GM19025 (cell line): ENCODE measurements around the gene SLC50A1.
"Not testable (repeated sequence)": the region's sequence is repeated elsewhere in the genome, so short reads cannot be mapped to it uniquely, and the experiment has no call there.

ENCODE experiments used
- ATAC-seq: cut with Tn5 transposase; IDR thresholded peaks from one replicate; pipeline ENCODE4 v1.9.1; 2021; ENCODE audit warnings: mild to moderate bottlenecking, low read depth, moderate library complexity; ENCODE audit not compliant: unreplicated experiment

The SLC50A1 gene

DNA sequence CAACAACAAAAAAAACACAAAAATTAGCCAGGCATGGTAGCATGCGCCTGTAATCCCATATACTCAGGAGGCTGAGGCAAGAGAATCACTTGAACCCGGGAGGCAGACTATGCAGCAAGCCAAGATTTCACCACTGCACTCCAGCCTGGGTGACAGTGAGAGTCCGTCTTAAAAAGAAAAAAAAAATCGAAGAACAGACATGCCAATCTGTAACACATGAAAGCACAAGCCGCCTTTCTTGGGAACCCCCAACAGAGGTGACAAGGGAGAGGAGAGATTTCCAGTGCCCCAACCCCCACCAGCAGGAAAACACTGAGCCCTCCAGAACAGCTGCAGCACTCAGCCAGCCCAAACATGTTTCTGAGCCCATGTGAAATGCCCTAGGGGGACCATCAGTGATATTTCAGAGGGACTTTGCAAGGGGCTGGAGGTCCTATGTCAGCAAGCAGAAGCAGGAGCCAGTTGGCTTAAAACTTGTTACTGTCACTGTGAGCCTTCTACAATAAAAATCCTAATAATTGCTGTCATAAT lies 22.1 kb upstream of the SLC50A1 start:
- ATAC-seq = no peak

- no peak for ATAC-seq
Measured at GRCh38 chr1:155116113-155116764, 19.4 kb upstream of the SLC50A1 start.

- no peak for ATAC-seq
Measured at GRCh38 chr1:155117610-155118009, 18.0 kb upstream of the SLC50A1 start.

DNA sequence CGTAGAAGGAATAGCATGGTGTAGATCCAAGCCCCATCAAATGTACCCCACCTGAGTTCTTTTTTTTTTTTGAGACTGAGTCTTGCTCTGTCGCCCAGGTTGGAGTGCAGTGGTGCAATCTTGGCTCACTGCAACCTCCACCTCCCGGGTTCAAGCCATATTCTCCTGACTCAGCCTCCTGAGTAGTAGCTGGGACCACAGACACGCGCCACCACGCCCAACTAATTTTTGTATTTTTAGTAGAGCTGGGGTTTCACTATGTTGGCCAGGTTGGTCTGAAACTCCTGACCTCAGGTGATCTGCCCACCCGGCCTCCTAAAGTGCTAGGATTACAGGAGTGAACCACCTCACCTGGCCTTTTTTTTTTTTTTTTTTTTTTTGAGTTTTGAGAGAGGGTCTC lies 17.6 kb upstream of the SLC50A1 start:
- not testable (repeated sequence) for ATAC-seq

DNA sequence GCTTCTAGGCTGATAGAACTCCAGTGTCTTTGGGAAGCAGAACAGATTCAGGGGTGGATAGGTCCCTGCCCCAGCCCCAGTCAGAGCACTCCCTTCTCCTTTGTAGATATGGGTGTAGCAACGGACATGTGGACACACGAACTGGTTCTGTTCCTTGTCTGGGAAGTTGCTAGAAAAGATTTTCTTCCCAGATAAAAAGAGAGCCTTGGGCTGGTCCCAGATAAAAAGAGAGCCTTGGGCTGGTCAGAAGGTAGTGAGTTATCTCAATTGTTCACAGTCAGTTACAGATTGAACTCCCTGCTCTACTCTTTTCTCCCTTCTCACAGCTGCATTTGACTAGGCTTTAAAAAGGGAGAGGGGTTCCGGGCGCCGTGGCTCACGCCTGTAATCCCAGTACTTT lies 15.4 kb upstream of the SLC50A1 start:
- ATAC-seq = no peak

- no peak for ATAC-seq
Measured at GRCh38 chr1:155121249-155121648, 14.4 kb upstream of the SLC50A1 start.

DNA sequence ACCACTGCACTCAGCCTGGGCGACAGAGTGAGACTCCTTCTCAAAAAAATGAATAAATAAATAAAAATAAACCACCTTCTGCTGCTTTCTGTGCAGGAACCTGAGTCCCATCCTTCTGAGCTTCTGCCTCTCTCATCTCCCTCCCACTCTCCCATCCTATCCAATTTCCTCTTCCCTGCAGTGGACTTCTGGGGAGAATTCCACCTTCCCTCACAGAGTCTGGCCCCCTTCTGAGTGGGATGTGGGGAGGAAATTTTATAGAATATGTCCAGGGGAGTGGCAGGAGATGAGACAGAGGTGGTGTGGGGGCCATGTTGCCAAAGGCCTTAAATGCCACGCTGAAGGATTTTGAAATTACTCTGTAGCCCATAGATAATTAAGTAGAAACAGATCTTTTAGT lies 13.3 kb upstream of the SLC50A1 start:
- no peak for ATAC-seq

DNA sequence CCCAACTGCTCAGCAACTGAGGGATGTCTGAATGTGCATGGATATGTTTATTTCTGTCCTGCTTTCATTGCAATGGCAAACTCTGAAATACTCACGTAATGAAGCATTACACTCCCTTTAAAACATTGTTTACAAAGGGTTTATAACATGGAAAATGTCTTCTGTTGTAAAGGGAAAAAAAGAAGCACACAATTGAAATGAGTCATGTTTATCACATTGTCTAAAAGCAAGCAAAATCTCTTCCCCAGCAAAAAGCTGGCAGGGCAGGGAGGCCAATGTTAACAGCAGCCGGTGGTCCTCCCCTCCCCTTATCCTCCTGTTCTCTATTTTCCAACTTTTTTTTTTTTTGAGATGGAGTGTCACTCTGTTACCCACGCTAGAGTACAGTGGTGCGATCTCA lies 11.9 kb upstream of the SLC50A1 start:
- ATAC-seq = no peak

GRCh38 chr1:155124503-155125463 lies 10.9 kb upstream of the SLC50A1 start:
- no peak for ATAC-seq

- ATAC-seq = no peak
Measured at GRCh38 chr1:155125511-155125945, 10.1 kb upstream of the SLC50A1 start.

GRCh38 chr1:155125946-155126555 lies 9.6 kb upstream of the SLC50A1 start:
- no peak for ATAC-seq

DNA sequence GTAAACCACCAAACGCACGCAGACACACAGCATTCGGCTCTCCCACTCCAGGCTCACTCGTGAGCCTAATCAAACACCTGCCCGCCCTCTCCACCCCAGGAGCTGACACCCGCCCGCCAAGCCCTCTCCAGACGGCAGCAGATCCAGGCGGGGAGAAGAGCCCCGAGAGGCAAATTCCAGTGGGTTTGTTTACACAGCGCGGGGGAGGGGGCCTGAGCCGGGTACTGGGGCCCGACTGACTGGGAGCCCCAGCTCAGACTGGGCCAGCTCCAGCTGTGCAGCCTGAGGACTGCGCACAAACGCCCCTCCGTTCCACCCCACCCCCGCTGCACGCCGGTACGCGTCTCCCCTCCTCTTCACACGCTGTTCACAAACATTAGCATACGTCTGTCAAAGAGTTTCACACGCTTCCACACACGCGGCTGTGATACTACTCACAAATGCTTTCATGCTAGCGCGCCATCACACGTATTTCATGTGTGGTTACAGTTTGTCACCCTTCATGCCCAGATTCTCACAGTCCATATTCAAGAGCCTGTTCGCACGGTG lies 9.0 kb upstream of the SLC50A1 start:
- no peak for ATAC-seq

GRCh38 chr1:155127105-155127966 lies 8.3 kb upstream of the SLC50A1 start, which contains the start of gene EFNA1:
Gene EFNA1, plus strand, starts transcription at chr1:155127876. Its CDS starts 102 bp downstream, at chr1:155127978.
- no peak for ATAC-seq

DNA sequence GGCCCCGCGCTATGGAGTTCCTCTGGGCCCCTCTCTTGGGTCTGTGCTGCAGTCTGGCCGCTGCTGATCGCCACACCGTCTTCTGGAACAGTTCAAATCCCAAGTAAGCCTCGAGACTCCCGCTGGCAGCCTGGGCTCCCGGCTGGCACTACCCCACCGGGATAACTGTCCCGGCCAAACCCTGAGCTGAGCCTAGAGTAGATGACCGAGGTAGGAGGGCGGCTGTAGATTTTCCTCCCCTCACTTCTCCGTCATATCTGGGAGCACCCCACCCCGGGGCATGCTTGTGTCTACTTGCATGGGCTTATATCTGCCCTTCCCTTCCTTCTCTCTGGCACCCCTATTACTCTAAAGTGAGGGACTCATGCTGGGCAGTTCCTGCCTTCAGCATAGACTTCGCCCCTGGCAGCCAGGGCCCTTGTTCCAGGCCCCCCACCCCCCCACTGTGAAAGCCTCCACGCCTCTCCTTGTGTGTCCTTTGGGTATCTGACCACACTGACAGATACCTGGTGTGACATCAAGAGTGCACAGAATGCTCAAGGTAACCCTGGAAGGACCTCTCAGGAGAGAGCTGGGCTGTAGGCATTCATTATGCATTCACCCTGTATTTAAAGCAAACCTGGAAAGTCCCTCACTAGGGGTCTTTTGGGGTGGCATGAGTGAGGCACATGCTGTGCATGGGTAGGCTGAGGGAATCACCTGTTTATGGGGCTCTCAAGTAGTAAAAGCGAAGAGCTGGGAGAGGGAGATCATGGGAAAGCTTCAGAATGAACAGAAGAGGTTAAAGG lies 7.5 kb upstream of the SLC50A1 start:
- no peak for ATAC-seq

GRCh38 chr1:155128755-155129473 lies 6.7 kb upstream of the SLC50A1 start:
- no peak for ATAC-seq

DNA sequence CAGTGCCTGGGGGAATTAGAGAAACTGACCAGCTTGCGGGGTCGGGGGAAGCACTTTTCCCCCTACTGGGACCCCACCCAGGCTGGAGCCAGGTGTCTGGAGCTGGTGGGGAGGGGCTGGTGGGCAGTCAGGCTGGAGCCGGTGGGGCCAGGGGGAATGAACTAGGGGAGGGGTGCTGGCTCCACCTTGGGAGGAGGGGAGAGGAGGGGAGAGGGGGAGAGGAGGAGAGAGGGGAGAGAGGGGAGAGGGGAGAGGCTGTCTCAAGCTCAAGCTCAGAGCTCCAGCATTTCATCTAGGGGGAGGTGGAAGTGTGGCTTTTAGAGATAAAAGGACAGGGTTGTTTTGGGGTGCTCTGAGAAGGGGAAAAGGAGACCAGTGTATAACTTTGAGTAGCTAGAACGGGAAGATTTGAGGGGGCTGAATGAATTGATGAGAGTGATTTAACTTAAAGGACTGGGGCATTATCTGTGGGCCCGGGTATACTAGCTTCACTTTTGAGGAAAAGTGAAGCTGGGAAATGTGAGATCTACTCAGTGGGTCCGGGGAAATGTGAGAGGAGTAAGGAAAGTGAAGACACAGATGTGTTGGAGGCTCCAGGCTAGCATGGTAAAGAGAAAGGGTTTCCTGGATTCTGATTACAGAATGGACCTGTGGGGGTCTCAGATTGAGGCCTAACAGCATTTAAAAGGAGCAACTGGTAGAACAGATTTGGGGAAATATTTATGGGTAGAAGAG lies 5.2 kb upstream of the SLC50A1 start:
- no peak for ATAC-seq

DNA sequence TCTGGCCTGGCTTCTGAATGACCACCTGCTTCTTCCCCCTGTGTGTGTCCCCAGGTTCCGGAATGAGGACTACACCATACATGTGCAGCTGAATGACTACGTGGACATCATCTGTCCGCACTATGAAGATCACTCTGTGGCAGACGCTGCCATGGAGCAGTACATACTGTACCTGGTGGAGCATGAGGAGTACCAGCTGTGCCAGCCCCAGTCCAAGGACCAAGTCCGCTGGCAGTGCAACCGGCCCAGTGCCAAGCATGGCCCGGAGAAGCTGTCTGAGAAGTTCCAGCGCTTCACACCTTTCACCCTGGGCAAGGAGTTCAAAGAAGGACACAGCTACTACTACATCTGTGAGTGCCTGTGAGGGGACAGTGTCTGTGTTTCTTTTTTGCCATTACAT lies 4.4 kb upstream of the SLC50A1 start:
- no peak for ATAC-seq

DNA sequence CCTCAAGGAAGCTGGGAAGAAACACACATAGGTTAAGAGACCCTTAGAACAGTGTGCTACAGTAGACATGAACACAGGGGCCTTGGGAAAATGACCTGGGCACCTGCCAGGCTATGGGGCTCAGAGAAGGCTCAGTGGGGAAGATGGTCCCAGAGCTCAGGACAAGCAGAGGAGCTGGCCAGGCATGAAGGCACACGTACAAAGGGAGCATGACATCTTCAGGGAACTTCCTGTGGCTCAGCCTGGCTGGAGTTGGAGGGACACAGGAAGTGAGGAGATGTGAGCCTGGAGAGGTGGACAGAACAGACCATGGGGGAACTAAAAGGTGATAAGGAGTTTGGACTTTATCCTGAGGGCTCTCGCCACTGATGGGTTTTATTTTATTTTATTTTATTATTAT lies 3.8 kb upstream of the SLC50A1 start:
- no peak for ATAC-seq
